CD4-positive, alpha-beta memory T cell (primary cell): ENCODE measurements around the gene SMAD3. TPM values are rescaled to one million over a fixed set of nuclear protein-coding genes. Genes with fewer than 3 reads are reported as not detected.
A peak's percentile ranks its signal among the peaks of the same experiment; 100 is the strongest.

Experiments used
- CTCF ChIA-PET: fragments of 350-600 bp; sonication (Branson Sonifier 250); formaldehyde crosslinking; loops from one replicate; lab custom pipeline; 2021; ENCODE audit warnings: inconsistent platforms; ENCODE audit not compliant: partially characterized antibody; lab: Charles Lee
- POLR2A ChIA-PET: fragments of 350-600 bp; sonication (Branson Sonifier 250); formaldehyde crosslinking; loops from one replicate; lab custom pipeline; 2021; ENCODE audit not compliant: partially characterized antibody; lab: Charles Lee
- DNase-seq, 5 donors: peaks; one replicate each; pipeline versions ENCODE4 v3.0.0 to v3.0.0-alpha.2; 2020 to 2022; ENCODE audit warnings: mixed read lengths in 1 of 5
- H3K27ac ChIP-seq: one replicate; pipeline ENCODE4 v1.7.0; 2013; ENCODE audit warnings: low read depth, low read length
- H3K27me3 ChIP-seq: 2 replicates; pipeline ENCODE4 v1.7.0; 2013; ENCODE audit warnings: mild to moderate bottlenecking, low read length, moderate library complexity; ENCODE audit not compliant: insufficient read depth
- H3K36me3 ChIP-seq: 2 replicates; pipeline ENCODE4 v1.7.0; 2013; ENCODE audit warnings: mild to moderate bottlenecking, low read length, moderate library complexity; ENCODE audit not compliant: insufficient read depth
- H3K4me1 ChIP-seq: 2 replicates; pipeline ENCODE4 v1.7.0; 2013; ENCODE audit warnings: mild to moderate bottlenecking, low read length, moderate library complexity; ENCODE audit not compliant: insufficient read depth
- H3K4me3 ChIP-seq, 2 donors: one replicate each; pipeline ENCODE4 v1.7.0; 2013; ENCODE audit warnings: low read length in 2 of 2, mild to moderate bottlenecking in 1 of 2
- H3K9me3 ChIP-seq, 2 donors: one replicate each; pipeline ENCODE4 v1.7.0; 2013; ENCODE audit warnings: low read length in 2 of 2, control low read depth in 1 of 2; ENCODE audit not compliant: control insufficient read depth in 1 of 2
- H3K27ac Mint-ChIP-seq, 7 donors: one replicate each; pipeline ENCODE4 v1.8.0; 2020 to 2021; ENCODE audit warnings: mixed read lengths in 7 of 7, mild to moderate bottlenecking in 6 of 7, inconsistent platforms in 3 of 7, moderate library complexity in 3 of 7
- H3K27me3 Mint-ChIP-seq, 2 donors: one replicate each; pipeline ENCODE4 v1.8.0; 2020 to 2021; ENCODE audit warnings: mixed read lengths in 2 of 2
- H3K36me3 Mint-ChIP-seq, 2 donors: one replicate each; pipeline ENCODE4 v1.8.0; 2020 to 2021; ENCODE audit warnings: mixed read lengths in 2 of 2, inconsistent platforms in 1 of 2, mild to moderate bottlenecking in 1 of 2
- H3K4me1 Mint-ChIP-seq, 4 donors: one replicate each; pipeline ENCODE4 v1.8.0; 2020 to 2021; ENCODE audit warnings: mixed read lengths in 4 of 4, mild to moderate bottlenecking in 1 of 4
- H3K4me3 Mint-ChIP-seq, 8 donors: one replicate each; pipeline ENCODE4 v1.8.0; 2020 to 2021; ENCODE audit warnings: mixed read lengths in 8 of 8, mild to moderate bottlenecking in 7 of 8, moderate library complexity in 6 of 8, inconsistent platforms in 3 of 8
- H3K9me3 Mint-ChIP-seq, 8 donors: one replicate each; pipeline ENCODE4 v1.8.0; 2020 to 2021; ENCODE audit warnings: mixed read lengths in 8 of 8, mild to moderate bottlenecking in 5 of 8, inconsistent platforms in 3 of 8, moderate library complexity in 1 of 8
- intact Hi-C: fragments of 100-400 bp; cut with micrococcal nuclease; formaldehyde crosslinking; loops from one replicate; pipeline ENCODE4 v1.15.1; 2023
- polyA plus RNA-seq, 2 donors: library from polyadenylated mRNA; unstranded; fragments of 300-500 nt; fragmentation: Illumina TruSeq; gene quantifications; one replicate each; pipeline ENCODE4 v1.2.3, GENCODE V29; 2021
- total RNA-seq, 2 experiments: library from RNA; stranded (reverse); gene quantifications; one replicate each; pipeline ENCODE4 v1.2.3, GENCODE V29; 2021

The SMAD3 gene
- total and polyA plus RNA-seq, 4 experiments from 2014 or later: 14.6 to 197 (median 110) TPM

GRCh38 chr15:67136802-67137201 lies 71.4 kb downstream of the SMAD3 start:
- H3K36me3 ChIP-seq: no peaks in the 10 kb centered on the region
- Mint-ChIP-seq H3K9me3 (no peaks in the 10 kb centered on the region), H3K27ac (peak overlapping the region; percentile 88 to 100 (median 99)), H3K36me3 (peaks cover 9 to 11% of the 10 kb centered on the region in 2 donors), H3K27me3 (no peaks in the 10 kb centered on the region), H3K4me1 (peaks cover 69 to 100% (median 87%) of the 10 kb centered on the region in 4 donors), H3K4me3 (peak overlapping the region in 7 of 8 donors; percentile 13 to 72 (median 55))
- peak overlapping the region; percentile 45 for H3K27ac ChIP-seq
- H3K4me1 ChIP-seq: peaks cover 100% of the 10 kb centered on the region
- POLR2A ChIA-PET: interaction anchor here (1.1 to 4.3 kb wide), 6 partner anchors 12 to 71 kb away, joined by 3 to 44 read pairs (median 6); partner anchors contain the start of gene SMAD3
- H3K4me3 ChIP-seq: no peak overlapping the region
- no peaks in the 10 kb centered on the region for H3K9me3 ChIP-seq
- no peak for DNase-seq
- intact Hi-C loops: no loop called here
- no peaks in the 10 kb centered on the region for H3K27me3 ChIP-seq
- CTCF ChIA-PET: interaction anchor here (1.3 to 1.4 kb wide), 2 partner anchors 12 to 66 kb away, joined by 3 read pairs; no protein-coding TSS in a partner anchor

GRCh38 chr15:67137319-67137718 lies 71.9 kb downstream of the SMAD3 start:
- CTCF ChIA-PET: interaction anchor here (1.3 to 1.4 kb wide), 2 partner anchors 11 to 67 kb away, joined by 3 read pairs; no protein-coding TSS in a partner anchor
- Mint-ChIP-seq H3K4me1 (peaks cover 69 to 100% (median 87%) of the 10 kb centered on the region in 4 donors), H3K4me3 (peak overlapping the region in 7 of 8 donors; percentile 57 to 79 (median 64)), H3K36me3 (peaks cover 10 to 13% of the 10 kb centered on the region in 2 donors), H3K27ac (peak overlapping the region; percentile 85 to 100 (median 97)), H3K27me3 (no peaks in the 10 kb centered on the region), H3K9me3 (no peaks in the 10 kb centered on the region)
- Histone ChIP-seq H3K27me3 (no peaks in the 10 kb centered on the region), H3K36me3 (no peaks in the 10 kb centered on the region), H3K27ac (peak overlapping the region; percentile 45), H3K4me3 (no peak overlapping the region), H3K9me3 (no peaks in the 10 kb centered on the region), H3K4me1 (peaks cover 100% of the 10 kb centered on the region)
- intact Hi-C loops: no loop called here
- POLR2A ChIA-PET: interaction anchor here (1.1 to 4.3 kb wide), 5 partner anchors 18 to 72 kb away, joined by 3 to 44 read pairs (median 3); partner anchors contain the start of gene SMAD3
- no peak for DNase-seq

GRCh38 chr15:67137951-67138848 lies 72.8 kb downstream of the SMAD3 start:
- DNase-seq: no peak
- H3K27ac ChIP-seq: peak overlapping the region; percentile 45
- no peaks in the 10 kb centered on the region for H3K36me3 ChIP-seq
- peaks cover 100% of the 10 kb centered on the region for H3K4me1 ChIP-seq
- H3K4me3 ChIP-seq: no peak overlapping the region
- intact Hi-C loops: no loop called here
- Mint-ChIP-seq H3K27ac (peak overlapping the region; percentile 85 to 100 (median 88)), H3K9me3 (no peaks in the 10 kb centered on the region), H3K4me1 (peaks cover 67 to 100% (median 87%) of the 10 kb centered on the region in 4 donors), H3K4me3 (peak overlapping the region in 7 of 8 donors; percentile 29 to 76 (median 52)), H3K36me3 (peaks cover 8 to 13% of the 10 kb centered on the region in 2 donors), H3K27me3 (no peaks in the 10 kb centered on the region)
- ChIA-PET CTCF (no interaction called here), POLR2A (interaction anchor here (1.1 to 1.5 kb wide), 4 partner anchors 17 to 73 kb away, joined by 3 to 5 read pairs (median 4); partner anchors contain the start of gene SMAD3)
- no peaks in the 10 kb centered on the region for H3K27me3 ChIP-seq
- H3K9me3 ChIP-seq: no peaks in the 10 kb centered on the region

GRCh38 chr15:67138891-67139855 lies 73.8 kb downstream of the SMAD3 start:
- H3K27me3 ChIP-seq: no peaks in the 10 kb centered on the region
- POLR2A ChIA-PET: interaction anchor here (1.1 to 1.9 kb wide), 5 partner anchors 18 to 73 kb away, joined by 3 to 11 read pairs (median 4); partner anchors contain the start of gene SMAD3
- intact Hi-C loops: no loop called here
- no peaks in the 10 kb centered on the region for H3K9me3 ChIP-seq
- peaks cover 100% of the 10 kb centered on the region for H3K4me1 ChIP-seq
- DNase-seq: no peak
- no peaks in the 10 kb centered on the region for H3K36me3 ChIP-seq
- peaks cover 8 to 13% of the 10 kb centered on the region in 2 donors for H3K36me3 Mint-ChIP-seq
- H3K4me3 Mint-ChIP-seq: peak overlapping the region in 3 of 8 donors; percentile 29 to 76 (median 52)
- H3K27ac Mint-ChIP-seq: peak overlapping the region; percentile 35 to 97 (median 81)
- H3K9me3 Mint-ChIP-seq: no peaks in the 10 kb centered on the region
- H3K27me3 Mint-ChIP-seq: no peaks in the 10 kb centered on the region
- no peak overlapping the region for H3K27ac ChIP-seq
- H3K4me1 Mint-ChIP-seq: peaks cover 63 to 100% (median 86%) of the 10 kb centered on the region in 4 donors
- H3K4me3 ChIP-seq: no peak overlapping the region
- CTCF ChIA-PET: interaction anchor here (1.3 to 1.5 kb wide), 2 partner anchors 10 to 11 kb away, joined by 3 to 5 read pairs; no protein-coding TSS in a partner anchor

GRCh38 chr15:67140078-67140833 lies 74.9 kb downstream of the SMAD3 start:
- H3K4me3 Mint-ChIP-seq: peak overlapping the region in 6 of 8 donors; percentile 5 to 57 (median 33)
- ChIA-PET POLR2A (interaction anchor here (0.6 to 1.9 kb wide), 8 partner anchors 19 to 75 kb away, joined by 3 to 11 read pairs (median 4); partner anchors contain the start of gene SMAD3), CTCF (interaction anchor here (1.3 to 1.7 kb wide), 4 partner anchors 9 to 15 kb away, joined by 3 to 6 read pairs (median 4); no protein-coding TSS in a partner anchor)
- no peaks in the 10 kb centered on the region for H3K27me3 Mint-ChIP-seq
- DNase-seq: no peak
- no peaks in the 10 kb centered on the region for H3K27me3 ChIP-seq
- peak overlapping the region; percentile 30 to 97 (median 73) for H3K27ac Mint-ChIP-seq
- intact Hi-C loops: no loop called here
- H3K4me1 ChIP-seq: peaks cover 100% of the 10 kb centered on the region
- no peak overlapping the region for H3K4me3 ChIP-seq
- no peaks in the 10 kb centered on the region for H3K9me3 Mint-ChIP-seq
- H3K36me3 Mint-ChIP-seq: peaks cover 9 to 13% of the 10 kb centered on the region in 2 donors
- H3K27ac ChIP-seq: no peak overlapping the region
- H3K4me1 Mint-ChIP-seq: peaks cover 65 to 100% (median 86%) of the 10 kb centered on the region in 4 donors
- H3K9me3 ChIP-seq: no peaks in the 10 kb centered on the region
- no peaks in the 10 kb centered on the region for H3K36me3 ChIP-seq
